Mucosa of rectum (tissue), 2 donors: ENCODE results near the gene CDH22.

Experiments
- H3K27ac ChIP-seq, 2 donors: one replicate each; pipeline ENCODE4 v1.7.0; 2013; ENCODE audit warnings: inconsistent platforms in 2 of 2, low read depth in 2 of 2, low read length in 2 of 2
- H3K27me3 ChIP-seq, 2 donors: one replicate each; pipeline ENCODE4 v1.7.0; 2013; ENCODE audit warnings: low read length in 2 of 2; ENCODE audit not compliant: control insufficient read depth in 2 of 2, insufficient read depth in 2 of 2
- H3K36me3 ChIP-seq, 2 donors: one replicate each; pipeline ENCODE4 v1.7.0; 2013; ENCODE audit warnings: low read length in 2 of 2; ENCODE audit not compliant: control insufficient read depth in 2 of 2, insufficient read depth in 2 of 2
- H3K4me1 ChIP-seq, 2 donors: one replicate each; pipeline ENCODE4 v1.7.0; 2013; ENCODE audit warnings: low read length in 2 of 2, mild to moderate bottlenecking in 1 of 2; ENCODE audit not compliant: control insufficient read depth in 2 of 2, insufficient read depth in 2 of 2
- H3K4me3 ChIP-seq, 2 donors: one replicate each; pipeline ENCODE4 v1.7.0; 2013; ENCODE audit warnings: low read length in 2 of 2
- H3K9ac ChIP-seq, 2 donors: one replicate each; pipeline ENCODE4 v1.7.0; 2013; ENCODE audit warnings: low read length in 2 of 2, low read depth in 1 of 2, mild to moderate bottlenecking in 1 of 2
- H3K9me3 ChIP-seq, 2 donors: one replicate each; pipeline ENCODE4 v1.7.0; 2013; ENCODE audit warnings: low read length in 2 of 2; ENCODE audit not compliant: control insufficient read depth in 2 of 2
- donor health status: healthy.
- donor health status: Normal muscosa, but diverticular disease.

Gene CDH22

DNA sequence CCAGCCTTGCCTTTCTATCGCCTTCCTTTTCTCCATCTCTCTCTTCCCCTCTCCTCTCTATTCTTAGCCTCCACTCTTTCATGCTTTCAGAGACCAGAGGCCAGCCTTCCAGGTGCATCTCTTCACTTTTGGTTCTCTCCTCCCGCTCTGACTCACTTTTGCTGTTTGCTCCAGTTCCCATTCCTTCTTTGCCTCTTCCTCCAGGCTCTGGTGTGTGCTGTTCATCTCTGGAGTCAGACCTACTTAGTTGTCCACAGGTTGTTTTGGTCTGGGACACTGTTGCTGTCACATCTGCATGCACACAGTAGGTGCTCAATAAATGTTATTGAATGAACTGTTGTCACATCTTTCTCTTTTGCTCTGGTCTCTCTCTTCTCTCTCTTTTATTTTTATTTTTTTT, 1.6 kb upstream of the CDH22 start:
- peaks cover 64 to 78% of the 10 kb centered on the region in 2 donors for H3K27me3 ChIP-seq

DNA sequence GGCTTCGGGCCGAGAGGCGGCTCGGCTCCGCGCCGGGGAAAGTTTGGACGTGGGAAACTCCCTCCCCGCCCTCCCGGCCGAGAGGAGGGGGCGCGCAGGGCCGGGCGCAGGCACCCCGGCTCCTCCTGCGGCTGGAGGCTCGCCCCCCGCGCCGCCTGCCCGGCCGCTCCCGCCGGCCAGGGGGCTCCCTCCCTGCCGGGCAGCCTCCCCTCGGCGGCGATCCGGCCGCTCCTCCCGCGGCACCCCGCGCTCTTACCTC, 370 bp downstream of the CDH22 start:
- Histone ChIP-seq H3K9ac (no peak overlapping the region), H3K27me3 (peaks cover 57 to 59% of the 10 kb centered on the region in 2 donors), H3K27ac (no peak overlapping the region), H3K36me3 (no peaks in the 10 kb centered on the region), H3K4me1 (peaks cover 3 to 6% of the 10 kb centered on the region in 2 donors), H3K4me3 (no peak overlapping the region), H3K9me3 (no peaks in the 10 kb centered on the region)

More for the DNA sequence above, 1.6 kb upstream of the CDH22 start:
- H3K9me3 ChIP-seq = no peaks in the 10 kb centered on the region
- no peak overlapping the region for H3K27ac ChIP-seq
- peaks cover 3 to 6% of the 10 kb centered on the region in 2 donors for H3K4me1 ChIP-seq
- H3K9ac ChIP-seq = no peak overlapping the region
- H3K4me3 ChIP-seq = no peak overlapping the region
- no peaks in the 10 kb centered on the region for H3K36me3 ChIP-seq

DNA sequence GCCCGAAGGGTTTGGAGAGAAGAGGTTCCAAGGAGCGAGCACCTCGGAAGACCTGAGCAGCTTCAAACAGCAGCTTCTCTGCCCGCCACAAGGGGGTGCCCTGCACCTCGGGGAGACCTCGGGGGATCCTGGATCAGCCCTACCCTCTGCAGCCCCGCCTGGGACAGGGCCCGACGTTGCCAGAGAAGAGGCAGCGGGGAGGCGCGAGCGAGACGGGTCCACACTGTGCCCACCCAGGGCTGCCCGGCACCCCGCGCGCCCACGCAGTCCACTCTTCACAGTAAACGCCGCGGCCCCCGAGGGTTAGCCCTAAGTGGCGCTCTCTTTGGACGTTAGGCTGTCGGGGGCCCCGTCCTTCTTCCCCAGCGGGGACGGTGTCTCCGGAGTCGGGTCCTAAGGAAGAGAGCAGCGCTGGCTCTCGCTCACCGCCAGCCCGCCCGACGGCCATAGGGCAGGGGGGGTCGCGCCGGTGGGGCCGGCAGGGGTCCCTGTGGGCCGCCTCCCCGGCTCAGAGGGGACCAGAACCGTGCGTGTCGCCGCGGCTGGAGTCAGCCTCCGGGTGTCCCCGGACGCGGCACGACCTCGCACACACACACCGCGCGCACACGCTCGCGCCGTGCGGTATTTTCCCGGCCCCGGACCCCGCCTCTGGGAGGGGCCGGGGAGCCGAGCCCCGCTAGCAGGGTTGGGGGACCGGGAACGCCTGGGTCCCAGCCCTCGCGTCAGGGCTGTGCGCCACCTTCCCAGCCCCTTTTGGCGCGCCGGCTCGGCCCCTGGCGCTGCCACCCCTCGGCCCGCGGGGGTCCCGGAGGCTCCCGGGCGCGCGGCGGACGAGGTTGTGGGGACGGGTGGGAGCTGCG, 929 bp downstream of the CDH22 start:
- H3K27me3 ChIP-seq = peaks cover 55 to 56% of the 10 kb centered on the region in 2 donors
- H3K4me1 ChIP-seq = peaks cover 3 to 6% of the 10 kb centered on the region in 2 donors
- no peak overlapping the region for H3K27ac ChIP-seq

DNA sequence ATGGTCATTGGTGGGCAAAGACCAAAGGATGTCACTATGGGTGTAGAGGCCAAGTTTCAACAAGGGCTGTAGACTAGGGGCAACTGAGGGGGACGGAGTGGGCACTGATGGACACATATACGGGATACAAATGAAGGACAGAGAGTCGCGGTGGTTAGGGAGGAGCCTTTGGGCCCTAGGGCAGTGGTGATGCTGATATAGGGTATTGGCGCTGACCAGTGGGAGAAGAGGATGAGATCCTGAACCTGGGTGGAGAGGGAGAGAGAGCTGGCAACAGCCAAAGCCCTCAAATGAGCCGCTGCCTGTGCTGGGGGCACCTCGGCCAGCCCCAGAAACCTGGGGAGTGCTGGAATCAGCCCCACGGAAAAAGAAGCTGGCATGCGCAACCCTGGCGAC, 1.6 kb downstream of the CDH22 start:
- H3K36me3 ChIP-seq = no peaks in the 10 kb centered on the region
- no peak overlapping the region for H3K9ac ChIP-seq
- no peak overlapping the region for H3K27ac ChIP-seq
- peaks cover 3 to 6% of the 10 kb centered on the region in 2 donors for H3K4me1 ChIP-seq
- H3K27me3 ChIP-seq = peaks cover 51 to 53% of the 10 kb centered on the region in 2 donors
- no peaks in the 10 kb centered on the region for H3K9me3 ChIP-seq
- no peak overlapping the region for H3K4me3 ChIP-seq

More for the DNA sequence above, 929 bp downstream of the CDH22 start:
- Histone ChIP-seq H3K4me3 (no peak overlapping the region), H3K9ac (no peak overlapping the region), H3K9me3 (no peaks in the 10 kb centered on the region), H3K36me3 (no peaks in the 10 kb centered on the region)

DNA sequence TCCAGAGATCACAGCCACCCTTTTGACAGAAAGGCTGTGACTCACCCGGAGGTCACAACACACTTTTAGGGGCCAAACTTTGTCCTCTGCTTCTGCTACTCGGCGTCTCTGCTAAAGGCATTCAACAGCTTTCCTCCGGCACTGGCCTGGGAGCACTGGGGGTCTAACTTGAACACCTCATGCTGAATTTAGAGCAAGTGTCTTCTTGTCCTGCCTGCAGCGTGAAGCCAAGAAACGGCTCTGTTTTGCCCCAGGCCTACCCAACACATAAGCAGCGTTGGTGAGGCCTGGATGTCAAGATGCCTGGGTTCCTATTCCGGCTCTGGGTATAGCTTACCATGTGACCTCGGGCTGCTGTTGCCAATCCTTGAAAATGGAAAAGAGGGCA, 2.3 kb downstream of the CDH22 start:
- Histone ChIP-seq H3K27me3 (peaks cover 45 to 46% of the 10 kb centered on the region in 2 donors), H3K36me3 (no peaks in the 10 kb centered on the region), H3K4me3 (no peak overlapping the region), H3K9me3 (no peaks in the 10 kb centered on the region), H3K4me1 (peaks cover 3 to 6% of the 10 kb centered on the region in 2 donors), H3K9ac (no peak overlapping the region), H3K27ac (no peak overlapping the region)

DNA sequence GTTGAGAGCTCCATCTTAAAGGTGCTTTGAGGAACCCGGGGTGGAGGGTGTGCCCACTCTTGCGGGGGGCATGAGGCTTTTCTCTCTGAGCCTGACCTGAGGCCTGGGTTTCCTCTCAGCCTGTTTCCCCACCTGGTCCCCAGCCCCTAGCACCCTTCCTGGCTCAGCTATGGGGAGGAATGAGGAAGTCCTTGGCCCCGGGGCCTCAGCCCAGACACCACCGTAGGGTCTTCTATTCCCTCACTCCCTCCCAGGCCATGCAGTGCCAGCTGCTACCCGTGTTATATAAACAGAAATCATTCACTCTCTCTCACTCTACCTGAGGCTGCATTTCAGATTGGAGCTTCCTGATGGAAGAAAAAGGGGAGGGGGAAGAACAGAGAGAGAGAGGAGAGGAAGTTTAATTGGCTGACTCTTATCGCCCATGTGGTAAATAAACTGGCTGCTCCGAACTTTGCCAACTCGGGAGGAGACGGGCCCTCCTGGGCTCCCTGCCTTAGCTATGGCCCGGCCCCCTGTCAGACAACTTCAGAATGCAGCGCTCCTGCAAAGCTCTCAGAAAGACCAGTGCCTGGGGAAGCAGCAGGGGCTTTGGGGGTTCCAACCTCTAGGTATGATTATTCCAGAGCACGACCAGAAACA, 2.8 kb downstream of the CDH22 start:
- no peak overlapping the region for H3K27ac ChIP-seq
- peaks cover 40 to 41% of the 10 kb centered on the region in 2 donors for H3K27me3 ChIP-seq

DNA sequence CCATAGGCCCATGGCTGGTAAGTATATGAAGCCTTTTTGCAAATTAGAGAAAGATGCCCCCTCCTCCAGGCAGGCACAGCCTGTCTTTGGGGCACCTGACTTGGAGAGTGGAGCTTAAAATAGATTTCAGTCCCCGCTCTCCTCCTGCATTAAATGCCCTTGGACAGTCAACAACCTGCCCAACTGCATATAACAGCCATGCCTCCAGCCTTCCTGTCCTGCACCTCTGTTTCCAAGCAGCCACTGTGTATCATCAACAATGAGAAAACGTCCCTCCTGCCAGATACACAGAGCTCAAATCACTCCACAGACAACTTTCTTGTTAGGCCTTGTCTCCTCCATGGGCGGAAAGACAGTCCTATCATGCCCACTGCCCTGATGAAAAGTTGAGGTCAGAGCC, 3.4 kb downstream of the CDH22 start:
- Histone ChIP-seq H3K36me3 (no peaks in the 10 kb centered on the region), H3K4me1 (peaks cover 3 to 6% of the 10 kb centered on the region in 2 donors), H3K27me3 (peaks cover 39% of the 10 kb centered on the region in 2 donors), H3K9ac (no peak overlapping the region), H3K4me3 (no peak overlapping the region), H3K9me3 (no peaks in the 10 kb centered on the region), H3K27ac (no peak overlapping the region)

More for the DNA sequence above, 2.8 kb downstream of the CDH22 start:
- H3K36me3 ChIP-seq = no peaks in the 10 kb centered on the region
- H3K9ac ChIP-seq = no peak overlapping the region
- H3K4me1 ChIP-seq = peaks cover 3 to 6% of the 10 kb centered on the region in 2 donors
- no peak overlapping the region for H3K4me3 ChIP-seq
- H3K9me3 ChIP-seq = no peaks in the 10 kb centered on the region

DNA sequence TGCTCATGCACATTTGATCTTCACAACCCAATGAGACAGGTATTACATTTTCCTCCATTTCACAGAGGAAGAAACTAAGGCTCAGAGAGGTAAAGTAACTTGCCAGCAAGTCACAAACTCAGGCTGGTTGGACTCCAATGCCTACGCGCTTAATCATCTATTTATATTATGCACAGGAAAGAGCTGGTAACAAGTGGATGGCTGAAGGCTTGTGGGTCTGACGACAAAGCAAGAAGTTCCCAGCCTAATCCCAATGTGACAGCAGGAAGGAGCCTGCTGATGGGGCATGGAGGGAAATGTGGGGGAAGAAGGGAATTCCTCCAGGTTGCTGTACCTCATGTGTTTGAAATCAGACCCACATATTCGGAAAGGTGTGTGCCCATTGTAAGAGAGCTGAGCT, 3.9 kb downstream of the CDH22 start:
- Histone ChIP-seq H3K27me3 (peaks cover 34 to 35% of the 10 kb centered on the region in 2 donors), H3K9ac (no peak overlapping the region), H3K27ac (no peak overlapping the region), H3K36me3 (no peaks in the 10 kb centered on the region), H3K9me3 (no peaks in the 10 kb centered on the region), H3K4me1 (peaks cover 3 to 6% of the 10 kb centered on the region in 2 donors), H3K4me3 (no peak overlapping the region)

DNA sequence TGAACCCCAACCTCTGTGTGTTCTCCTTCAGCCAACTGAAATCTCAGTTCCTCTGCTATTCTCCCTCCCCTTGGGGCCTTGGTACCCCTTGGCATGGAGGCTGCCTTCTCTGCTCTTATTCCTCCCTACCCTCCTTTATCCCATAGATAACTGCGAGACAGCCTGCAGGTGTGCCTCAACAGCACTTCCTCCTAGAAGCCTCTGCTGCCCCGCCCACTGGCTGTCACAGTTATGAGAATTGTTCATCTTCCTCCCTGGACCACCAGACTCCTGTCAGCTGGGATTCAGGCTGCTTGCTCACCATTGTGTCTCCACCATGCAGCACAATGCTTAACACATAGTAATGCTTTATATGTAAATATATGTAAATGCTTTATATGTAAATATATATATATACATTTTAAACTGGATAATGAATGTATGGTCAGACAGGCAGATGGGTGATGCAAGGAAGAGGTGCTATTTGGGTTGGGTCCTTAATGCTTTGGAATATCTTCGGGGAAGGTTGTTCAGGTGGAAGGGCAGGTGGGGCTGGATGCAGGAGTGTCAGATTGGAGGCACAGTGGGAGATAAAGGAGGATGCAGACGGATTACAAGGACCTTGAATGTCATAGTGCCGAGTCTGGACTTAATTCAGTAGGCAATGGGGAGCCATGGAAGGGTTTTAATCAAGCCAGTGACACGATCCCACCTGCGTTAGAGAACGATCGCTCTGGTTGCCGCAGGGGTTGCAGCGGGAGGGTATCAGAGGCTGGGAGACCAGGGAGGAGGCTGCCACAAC, 4.9 kb downstream of the CDH22 start:
- no peak overlapping the region for H3K9ac ChIP-seq
- H3K9me3 ChIP-seq = no peaks in the 10 kb centered on the region
- H3K27me3 ChIP-seq = peaks cover 26 to 31% of the 10 kb centered on the region in 2 donors
- H3K4me1 ChIP-seq = peaks cover 3 to 6% of the 10 kb centered on the region in 2 donors
- H3K36me3 ChIP-seq = no peaks in the 10 kb centered on the region
- no peak overlapping the region for H3K4me3 ChIP-seq
- no peak overlapping the region for H3K27ac ChIP-seq

DNA sequence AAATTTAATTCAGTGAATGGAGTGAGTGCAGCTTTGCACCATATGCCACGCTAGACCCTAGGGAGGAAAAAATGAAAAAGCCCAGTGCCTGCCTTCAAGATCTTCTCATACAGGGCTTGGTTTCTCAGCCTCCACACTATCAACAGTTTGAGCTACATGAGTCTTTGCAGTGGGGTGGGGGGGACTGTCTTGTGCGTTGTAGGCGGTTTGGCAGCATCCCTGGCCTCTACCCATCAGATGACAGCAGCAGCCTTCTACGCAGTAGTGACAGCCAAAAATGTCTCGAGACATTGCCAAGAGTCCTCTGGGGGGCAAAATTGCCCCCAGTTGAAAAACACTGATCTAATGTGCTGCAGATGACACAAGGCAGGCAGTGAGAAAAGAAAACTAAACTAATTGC, 6.2 kb downstream of the CDH22 start:
- Histone ChIP-seq H3K27me3 (peaks cover 22 to 27% of the 10 kb centered on the region in 2 donors), H3K9me3 (no peaks in the 10 kb centered on the region), H3K9ac (no peak overlapping the region), H3K4me1 (no peaks in the 10 kb centered on the region), H3K36me3 (no peaks in the 10 kb centered on the region), H3K27ac (no peak overlapping the region), H3K4me3 (no peak overlapping the region)
